Temporal lobe (tissue), 1 donor: ENCODE data around the gene KRTAP4-16. TPM values are rescaled to one million over a fixed set of nuclear protein-coding genes. Genes with fewer than 3 reads are reported as not detected.

Experiments used
- total RNA-seq: library from RNA; depleted of rRNA; stranded (reverse); fragments of >200 nt; gene quantifications from one replicate; pipeline ENCODE4 v1.2.3, GENCODE V29; 2014

The KRTAP4-16 gene
- total RNA-seq, 1 donor from 2014 or later: not detected

Other genes starting within 250 kb of the KRTAP4-16 start
- gene KRT12, start 235.0 kb downstream of the KRTAP4-16 start, total RNA-seq: not detected
- gene KRT20, start 217.0 kb downstream of the KRTAP4-16 start, total RNA-seq: 0.25 TPM
- gene KRT23, start 164.6 kb downstream of the KRTAP4-16 start, total RNA-seq: 0.25 TPM
- not detected for gene KRT39, start 135.3 kb downstream of the KRTAP4-16 start, total RNA-seq
- gene KRT40, start 117.9 kb downstream of the KRTAP4-16 start, total RNA-seq: not detected
- gene KRTAP3-3, start 108.0 kb downstream of the KRTAP4-16 start, total RNA-seq: not detected
- gene KRTAP3-2, start 102.3 kb downstream of the KRTAP4-16 start, total RNA-seq: not detected
- gene KRTAP3-1, start 93.1 kb downstream of the KRTAP4-16 start, total RNA-seq: not detected
- not detected for gene KRTAP1-5, start 75.0 kb downstream of the KRTAP4-16 start, total RNA-seq
- gene KRTAP1-4, start 72.0 kb downstream of the KRTAP4-16 start, total RNA-seq: not detected
- gene KRTAP1-3, start 67.3 kb downstream of the KRTAP4-16 start, total RNA-seq: not detected
- not detected for gene KRTAP1-1, start 60.8 kb downstream of the KRTAP4-16 start, total RNA-seq
- gene KRTAP2-1, start 54.9 kb downstream of the KRTAP4-16 start, total RNA-seq: not detected
- not detected for gene KRTAP2-2, start 47.0 kb downstream of the KRTAP4-16 start, total RNA-seq
- not detected for gene KRTAP2-3, start 42.1 kb downstream of the KRTAP4-16 start, total RNA-seq
- gene KRTAP2-4, start 36.3 kb downstream of the KRTAP4-16 start, total RNA-seq: not detected
- gene KRTAP4-7, start 18.1 kb downstream of the KRTAP4-16 start, total RNA-seq: not detected
- gene KRTAP4-8, start 4.1 kb downstream of the KRTAP4-16 start, total RNA-seq: not detected
- not detected for gene KRTAP4-9, start 3.2 kb upstream of the KRTAP4-16 start, total RNA-seq
- not detected for gene KRTAP4-11, start 16.2 kb upstream of the KRTAP4-16 start, total RNA-seq
- not detected for gene KRTAP4-12, start 22.0 kb upstream of the KRTAP4-16 start, total RNA-seq
- gene KRTAP4-6, start 38.3 kb upstream of the KRTAP4-16 start, total RNA-seq: not detected
- gene KRTAP4-5, start 47.6 kb upstream of the KRTAP4-16 start, total RNA-seq: not detected
- not detected for gene KRTAP4-4, start 58.5 kb upstream of the KRTAP4-16 start, total RNA-seq
- gene KRTAP4-3, start 66.0 kb upstream of the KRTAP4-16 start, total RNA-seq: not detected
- gene KRTAP4-2, start 76.0 kb upstream of the KRTAP4-16 start, total RNA-seq: not detected
- gene KRTAP4-1, start 82.7 kb upstream of the KRTAP4-16 start, total RNA-seq: not detected
- not detected for gene KRTAP9-1, start 87.7 kb upstream of the KRTAP4-16 start, total RNA-seq
- not detected for gene KRTAP9-2, start 124.4 kb upstream of the KRTAP4-16 start, total RNA-seq
- gene KRTAP9-3, start 130.2 kb upstream of the KRTAP4-16 start, total RNA-seq: not detected
- gene KRTAP9-8, start 135.8 kb upstream of the KRTAP4-16 start, total RNA-seq: not detected
- gene KRTAP9-4, start 147.5 kb upstream of the KRTAP4-16 start, total RNA-seq: not detected
- not detected for gene KRTAP9-9, start 153.2 kb upstream of the KRTAP4-16 start, total RNA-seq
- not detected for gene KRTAP9-6, start 163.2 kb upstream of the KRTAP4-16 start, total RNA-seq
- not detected for gene KRTAP9-7, start 173.5 kb upstream of the KRTAP4-16 start, total RNA-seq
- not detected for gene KRTAP29-1, start 200.6 kb upstream of the KRTAP4-16 start, total RNA-seq
- not detected for gene KRTAP16-1, start 207.1 kb upstream of the KRTAP4-16 start, total RNA-seq
- gene KRTAP17-1, start 213.5 kb upstream of the KRTAP4-16 start, total RNA-seq: not detected
- gene KRT33A, start 248.6 kb upstream of the KRTAP4-16 start, total RNA-seq: not detected